ENCODE measurements around the gene GZMM.

DNA sequence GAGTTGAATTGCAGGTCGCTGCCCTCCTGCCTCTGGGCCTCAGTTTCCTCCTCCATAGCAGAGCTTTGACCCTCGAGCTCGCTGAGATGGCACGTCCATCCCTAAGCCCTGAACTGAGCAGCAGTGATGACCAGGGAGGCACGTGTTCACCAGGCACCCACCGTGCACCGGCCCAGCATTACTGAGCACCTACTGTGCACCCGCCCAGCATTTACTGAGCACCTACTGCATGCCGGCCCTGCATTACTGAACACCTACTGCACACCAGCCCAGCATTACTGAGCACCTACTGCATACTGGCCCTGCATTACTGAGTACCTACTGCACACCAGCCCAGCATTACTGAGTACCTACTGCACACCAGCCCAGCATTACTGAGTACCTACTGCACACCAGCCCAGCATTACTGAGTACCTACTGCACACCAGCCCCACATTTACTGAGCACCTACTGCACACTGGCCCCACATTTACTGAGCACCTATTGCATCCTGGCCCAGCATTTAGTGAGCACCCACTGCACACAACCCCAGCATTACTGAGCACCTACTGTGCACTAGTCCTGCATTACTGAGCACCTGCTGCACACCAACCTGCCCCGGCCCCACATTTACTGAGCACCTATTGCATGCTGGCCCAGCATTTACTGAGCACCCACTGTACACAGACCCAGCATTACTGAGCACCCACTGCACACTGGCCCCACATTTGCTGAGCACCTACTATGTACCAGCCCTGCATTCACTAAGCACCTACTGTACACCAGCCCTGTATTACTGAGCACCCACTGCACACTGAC is 30.3 kb upstream of the GZMM start:
- no peak for TF ChIP-seq GATA2 (IDR thresholded peaks at IDR 0.05; ENCODE audit: low read depth, low read length)
- TF ChIP-seq GATA3 (IDR thresholded peaks at IDR 0.05; ENCODE audit: low read depth, low read length): no peak
